Stimulated activated CD8-positive, alpha-beta memory T cell treated with anti-CD3 and anti-CD28 coated beads, Interleukin-15, amount 100 ng/mL, for 4 hours (primary cell): ENCODE data around the gene CHD3.
A peak's percentile ranks its signal among the peaks of the same experiment; 100 is the strongest.

Experiments used
- DNase-seq, 2 donors: peaks; one replicate each; pipeline ENCODE4 v3.0.0-alpha.2; 2020; ENCODE audit warnings: low read depth in 2 of 2

The CHD3 gene

GRCh38 chr17:7894226-7894625 lies 5.6 kb downstream of the CHD3 start:
- DNase-seq = no peak

GRCh38 chr17:7894866-7895265 lies 6.3 kb downstream of the CHD3 start:
- no peak for DNase-seq

- no peak for DNase-seq
These were observed 8.5 kb downstream of the CHD3 start for GRCh38 chr17:7897090-7897489.

GRCh38 chr17:7897773-7898172 lies 9.2 kb downstream of the CHD3 start:
- no peak for DNase-seq

- DNase-seq = no peak
These were observed 14.8 kb downstream of the CHD3 start for GRCh38 chr17:7903154-7904103.

GRCh38 chr17:7909089-7909488 lies 20.5 kb downstream of the CHD3 start:
- DNase-seq = no peak

- DNase-seq = no peak
These were observed 21.7 kb downstream of the CHD3 start for GRCh38 chr17:7910281-7910680.

- DNase-seq = no peak
These were observed 22.1 kb downstream of the CHD3 start for GRCh38 chr17:7910711-7911110.

GRCh38 chr17:7911116-7911515 lies 22.5 kb downstream of the CHD3 start:
- DNase-seq = no peak

GRCh38 chr17:7912927-7913524 lies 24.4 kb downstream of the CHD3 start:
- no peak for DNase-seq

GRCh38 chr17:7915179-7915610 lies 26.6 kb downstream of the CHD3 start:
- no peak for DNase-seq

- peak; percentile 59 to 66 for DNase-seq
These were observed 27.2 kb downstream of the CHD3 start, which contains the start of gene RNF227 for GRCh38 chr17:7915611-7916384. Gene RNF227 (minus strand): TSS chr17:7916289. CDS start chr17:7916195, 94 bp downstream.

- no peak for DNase-seq
These were observed 27.7 kb downstream of the CHD3 start for GRCh38 chr17:7916385-7916682.

GRCh38 chr17:7916808-7917207 lies 28.2 kb downstream of the CHD3 start:
- DNase-seq = no peak

- DNase-seq = no peak
These were observed 33.8 kb downstream of the CHD3 start for GRCh38 chr17:7922269-7922844.

GRCh38 chr17:7922845-7923628 lies 34.4 kb downstream of the CHD3 start:
- peak; percentile 58 to 67 for DNase-seq

GRCh38 chr17:7927596-7927995 lies 39.0 kb downstream of the CHD3 start:
- no peak for DNase-seq

- no peak for DNase-seq
These were observed 40.8 kb downstream of the CHD3 start, which contains the start of gene KCNAB3 for GRCh38 chr17:7929158-7930023. Gene KCNAB3 (minus strand): TSS chr17:7929856. CDS start chr17:7929435, 421 bp downstream.

GRCh38 chr17:7930841-7931631 lies 42.4 kb downstream of the CHD3 start:
- no peak for DNase-seq
